GM21526 (cell line): ENCODE data around the gene TANGO2.

ENCODE experiments used
- ATAC-seq: cut with Tn5 transposase; IDR thresholded peaks from one replicate; pipeline ENCODE4 v1.9.1; 2021; ENCODE audit warnings: moderate library complexity; ENCODE audit not compliant: unreplicated experiment, low FRiP score

The TANGO2 gene

DNA sequence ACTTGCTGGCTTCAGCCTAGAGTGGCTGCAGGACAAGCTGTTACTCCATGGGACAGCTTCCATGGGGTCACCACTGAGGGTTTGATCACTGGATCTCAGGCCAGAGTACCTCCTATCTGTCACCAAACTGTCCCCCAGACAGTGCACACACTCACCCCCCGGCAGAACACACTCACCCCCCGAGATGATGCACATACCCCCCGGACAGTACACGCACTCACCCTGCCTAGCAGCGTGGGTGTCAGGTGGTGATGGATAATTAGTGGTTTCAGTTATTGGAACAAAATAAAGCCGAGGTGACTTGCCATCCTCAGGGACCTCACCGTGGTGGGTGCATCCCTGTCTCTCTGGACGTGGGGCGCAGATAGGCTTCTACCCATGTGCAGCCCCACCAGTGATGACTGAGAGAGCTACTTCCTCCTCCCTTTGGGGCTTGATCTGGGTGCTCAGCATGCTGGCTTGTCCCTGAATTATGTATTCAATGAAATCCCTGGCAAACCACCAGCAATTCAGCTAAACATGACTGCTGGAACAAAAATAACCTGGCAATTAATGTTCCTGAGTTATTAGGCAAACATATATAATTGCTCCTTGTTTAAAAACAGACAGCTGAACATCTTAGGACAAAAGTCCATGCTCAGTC lies 18.9 kb downstream of the TANGO2 start:
- no peak for ATAC-seq

GRCh38 chr22:20040327-20041200 lies 19.7 kb downstream of the TANGO2 start:
- ATAC-seq = no peak

- no peak for ATAC-seq
Measured at GRCh38 chr22:20043057-20043996, 22.4 kb downstream of the TANGO2 start.

DNA sequence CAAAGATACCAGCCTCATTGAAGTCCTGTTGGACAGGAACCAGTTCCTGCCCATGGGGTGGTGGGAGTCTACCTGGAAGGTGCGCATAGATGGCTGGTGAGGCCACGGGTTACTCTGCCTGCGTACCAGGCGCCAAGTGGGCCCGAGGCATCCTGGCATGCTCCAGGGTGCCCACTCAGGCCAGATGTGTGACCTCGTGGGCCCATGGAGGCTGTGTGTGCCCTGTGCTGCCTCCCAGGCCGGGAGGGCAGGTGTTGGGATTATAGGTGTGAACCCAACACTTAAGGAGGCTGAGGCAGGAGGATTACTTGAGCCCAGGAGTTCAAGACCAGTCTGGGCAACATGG lies 23.1 kb downstream of the TANGO2 start:
- ATAC-seq = no peak

DNA sequence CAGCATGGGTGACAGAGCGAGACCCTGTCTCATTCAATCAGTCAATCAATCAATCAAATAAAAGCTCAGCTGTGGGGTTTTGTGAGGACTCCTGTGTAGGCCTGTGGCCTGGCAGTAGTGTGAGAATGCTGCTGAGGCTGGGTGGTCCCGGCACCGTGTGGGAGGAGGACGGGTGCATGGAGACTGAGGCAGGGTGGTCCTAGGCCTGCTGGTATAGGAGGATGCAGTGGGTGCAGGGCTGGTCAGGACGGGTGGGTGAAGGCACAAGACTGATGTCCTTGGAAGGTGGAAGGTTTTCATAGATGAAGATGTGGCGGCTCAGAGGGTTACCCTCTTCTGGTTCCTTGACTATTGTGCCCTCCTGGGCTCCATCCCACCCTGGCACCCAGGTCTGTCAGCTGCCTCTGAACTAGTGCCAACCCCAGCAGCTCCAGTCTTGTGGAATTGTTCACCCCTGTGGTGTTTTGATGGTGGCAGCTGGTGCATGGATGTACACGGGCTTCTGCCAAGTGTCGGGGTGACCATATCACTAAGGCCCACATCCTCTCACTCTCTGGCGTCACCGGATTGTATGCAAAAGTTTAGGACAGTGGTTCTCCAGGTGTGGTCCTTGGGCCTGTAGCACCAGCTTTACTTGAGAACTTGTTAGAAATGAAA lies 23.7 kb downstream of the TANGO2 start:
- ATAC-seq = no peak

- no peak for ATAC-seq
Measured at GRCh38 chr22:20046730-20047129, 25.8 kb downstream of the TANGO2 start.

- ATAC-seq = no peak
Measured at GRCh38 chr22:20051927-20052308, 31.0 kb downstream of the TANGO2 start.

DNA sequence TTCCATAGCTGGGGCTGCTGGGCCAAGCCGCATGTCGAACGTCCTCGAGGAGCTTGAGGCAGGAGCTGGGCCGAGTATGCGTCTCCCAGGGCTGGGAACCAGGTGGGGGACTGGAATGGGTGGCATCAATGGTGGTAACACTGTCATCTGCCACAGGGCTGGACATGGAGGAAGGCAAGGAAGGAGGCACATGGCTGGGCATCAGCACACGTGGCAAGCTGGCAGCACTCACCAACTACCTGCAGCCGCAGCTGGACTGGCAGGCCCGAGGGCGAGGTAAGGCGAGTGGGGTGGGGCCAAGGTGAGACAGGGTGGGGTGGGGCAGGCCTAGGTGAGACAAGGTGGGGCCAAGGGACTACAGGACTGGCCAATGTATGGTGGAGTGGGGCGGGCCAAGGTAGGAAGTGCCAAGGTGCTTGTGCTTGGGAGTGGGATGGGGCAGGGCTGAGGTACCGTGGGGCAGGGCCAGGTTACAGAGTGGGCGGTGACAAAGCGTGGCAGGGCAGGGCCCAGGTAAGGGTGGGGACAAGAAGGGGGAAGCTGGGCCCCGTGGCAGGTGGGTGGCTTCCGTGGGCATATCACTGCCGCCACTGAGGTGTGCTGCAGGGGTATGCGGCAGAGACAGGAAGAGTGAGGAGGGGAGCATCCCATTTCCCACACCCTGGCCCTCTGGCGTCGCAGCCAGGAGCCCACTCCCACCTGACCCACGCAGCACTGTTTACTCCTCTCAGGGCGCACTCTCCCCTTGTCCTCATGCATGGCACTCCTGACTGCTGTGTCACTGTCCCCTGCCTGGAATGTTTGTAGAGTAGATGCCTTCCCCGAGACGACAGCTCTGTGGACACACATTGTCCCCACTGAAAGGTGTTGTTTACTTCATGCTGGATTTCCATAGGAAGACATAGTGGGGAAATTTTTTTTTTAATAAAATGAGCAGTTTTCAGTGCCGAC lies 31.7 kb downstream of the TANGO2 start:
- no peak for ATAC-seq

DNA sequence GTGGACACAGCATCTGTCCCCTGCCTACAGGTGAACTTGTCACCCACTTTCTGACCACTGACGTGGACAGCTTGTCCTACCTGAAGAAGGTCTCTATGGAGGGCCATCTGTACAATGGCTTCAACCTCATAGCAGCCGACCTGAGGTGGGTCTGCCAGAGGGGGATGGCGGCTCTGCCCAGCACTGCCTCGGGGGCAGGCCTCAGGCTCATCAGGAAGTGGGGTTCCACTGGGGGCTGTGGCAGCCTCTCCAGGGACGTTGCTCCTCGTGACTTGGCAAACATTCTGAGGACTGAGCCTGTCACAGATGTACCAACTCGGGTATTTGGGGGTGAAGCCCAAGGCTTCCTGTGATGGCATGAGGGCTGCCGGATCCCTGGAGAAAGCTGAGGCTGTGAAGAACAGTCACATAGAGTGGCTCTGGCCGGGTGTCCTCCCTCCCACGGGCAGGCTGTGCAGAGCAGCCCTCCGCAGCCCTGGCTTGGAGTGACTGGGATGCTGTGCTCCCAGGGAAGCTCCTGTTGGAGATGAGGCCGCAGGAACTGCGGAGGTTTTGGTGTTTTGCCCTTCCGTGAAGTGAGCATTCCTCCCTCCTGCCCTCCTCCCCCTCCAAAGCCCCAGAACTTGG lies 32.6 kb downstream of the TANGO2 start:
- ATAC-seq = no peak

GRCh38 chr22:20054034-20054427 lies 33.1 kb downstream of the TANGO2 start:
- no peak for ATAC-seq

DNA sequence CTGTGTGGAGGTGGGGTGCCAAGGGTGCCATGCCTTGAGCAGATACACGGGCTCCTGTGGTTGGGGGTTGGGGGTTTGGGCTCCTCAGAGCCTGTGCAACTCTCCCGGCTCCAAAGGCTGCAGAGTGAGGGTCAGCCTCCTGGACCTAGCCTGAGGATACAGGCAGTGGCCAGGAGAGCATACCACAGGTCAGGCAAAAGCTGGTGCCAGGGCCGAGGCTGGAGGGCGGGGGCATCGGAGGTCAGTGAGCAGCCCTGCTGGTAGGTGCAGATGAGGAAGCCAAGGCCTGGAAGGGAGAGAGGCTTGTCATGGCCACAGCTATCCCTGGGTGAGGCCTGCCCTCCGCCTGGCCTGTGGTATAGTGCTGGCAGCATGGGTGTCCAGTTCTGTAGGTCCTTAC lies 33.6 kb downstream of the TANGO2 start:
- ATAC-seq = no peak

- ATAC-seq = no peak
Measured at GRCh38 chr22:20055144-20055543, 34.2 kb downstream of the TANGO2 start.

- ATAC-seq = no peak
Measured at GRCh38 chr22:20055654-20056053, 34.7 kb downstream of the TANGO2 start.

DNA sequence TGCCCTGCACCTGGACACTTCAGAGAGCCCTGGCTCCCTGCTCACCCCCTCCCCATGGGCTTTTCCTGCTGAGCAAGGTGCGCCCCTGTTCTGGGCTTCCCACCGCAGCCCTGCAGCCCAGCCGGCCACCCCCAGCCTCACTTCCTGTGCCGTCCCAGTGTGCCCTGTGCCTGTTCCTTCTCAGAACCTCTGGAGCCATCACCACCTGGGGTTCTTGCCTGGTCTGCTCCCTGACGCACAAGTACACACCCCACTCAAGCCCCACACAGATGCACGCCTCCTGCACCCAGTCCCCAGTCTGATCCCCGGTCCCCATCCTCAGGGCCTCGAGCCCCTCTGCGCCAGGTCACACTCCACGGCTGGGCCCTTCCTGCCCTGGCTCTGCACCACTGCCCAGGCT lies 35.3 kb downstream of the TANGO2 start:
- no peak for ATAC-seq

GRCh38 chr22:20056696-20057386 lies 35.9 kb downstream of the TANGO2 start:
- no peak for ATAC-seq

- ATAC-seq = no peak
Measured at GRCh38 chr22:20057596-20058268, 36.8 kb downstream of the TANGO2 start.

- no peak for ATAC-seq
Measured at GRCh38 chr22:20058989-20059770, 38.3 kb downstream of the TANGO2 start.
